Measurements from ENCODE around the gene DGKB.
A peak's percentile ranks its signal among the peaks of the same experiment; 100 is the strongest.
"Not testable (repeated sequence)": the region's sequence is repeated elsewhere in the genome, so short reads cannot be mapped to it uniquely, and the experiment has no call there.

Gene DGKB

DNA sequence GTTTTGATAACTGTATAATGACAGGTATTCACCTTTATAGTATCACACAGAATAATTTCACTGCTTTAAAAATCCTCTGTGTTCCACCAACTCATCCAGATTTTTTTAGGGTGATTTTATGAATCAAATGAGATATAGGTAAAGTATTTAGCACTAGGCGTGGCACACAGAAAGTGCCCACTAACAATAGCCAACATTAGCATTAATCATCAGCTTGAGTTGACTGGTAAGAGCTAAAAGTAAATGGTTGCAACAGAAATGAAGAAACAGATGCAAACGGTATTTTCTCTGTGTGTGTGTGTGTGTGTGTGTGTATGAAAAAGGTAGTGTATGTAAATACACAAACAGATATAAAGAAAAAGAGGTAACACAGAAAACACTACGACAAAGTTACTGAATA is 534.3 kb downstream of the DGKB start:
- DNase-seq = no peak

DNA sequence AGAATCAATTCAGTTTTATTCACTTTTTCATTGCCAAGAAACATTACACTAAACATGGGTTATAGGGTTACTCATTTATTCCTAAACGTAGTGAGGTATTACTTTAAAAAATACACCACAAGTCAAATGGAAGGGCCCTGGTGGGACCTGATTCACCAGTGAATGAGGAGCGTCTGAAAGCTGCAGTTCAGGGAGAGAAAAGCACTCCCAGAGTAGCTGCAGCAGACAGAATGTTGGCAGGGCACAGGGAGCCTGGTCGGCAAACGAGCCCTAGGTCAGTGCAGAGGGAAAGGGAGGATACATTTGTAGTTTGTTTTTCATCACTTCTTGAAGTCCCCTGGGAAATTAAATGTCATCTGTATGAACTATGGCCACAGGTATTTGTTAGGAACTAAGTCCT is 551.4 kb downstream of the DGKB start:
- peak; percentile 3 for DNase-seq

- DNase-seq = no peak
These were observed 561.3 kb downstream of the DGKB start for GRCh38 chr7:14341200-14341775.

- DNase-seq = no peak
These were observed 562.0 kb downstream of the DGKB start for GRCh38 chr7:14340393-14341074.

DNA sequence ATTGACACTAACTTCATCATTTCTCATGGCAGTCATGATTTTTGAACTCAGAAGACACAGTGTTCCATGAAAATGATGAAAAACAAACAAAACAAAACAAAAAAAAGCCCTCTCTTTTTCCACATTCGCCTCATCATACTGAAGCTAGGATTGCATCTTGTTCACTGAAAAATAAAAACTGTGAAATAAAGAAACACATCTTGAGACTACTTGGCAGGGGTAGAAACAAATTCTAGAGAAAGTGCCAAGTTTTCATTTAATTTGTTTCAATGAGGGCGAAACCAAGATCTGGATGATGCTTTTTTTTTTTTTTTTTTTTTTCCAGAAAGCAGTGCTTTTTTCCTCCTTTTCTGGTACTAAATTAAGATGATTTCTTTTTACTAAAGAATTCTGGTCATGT is 562.7 kb downstream of the DGKB start:
- no peak for DNase-seq

DNA sequence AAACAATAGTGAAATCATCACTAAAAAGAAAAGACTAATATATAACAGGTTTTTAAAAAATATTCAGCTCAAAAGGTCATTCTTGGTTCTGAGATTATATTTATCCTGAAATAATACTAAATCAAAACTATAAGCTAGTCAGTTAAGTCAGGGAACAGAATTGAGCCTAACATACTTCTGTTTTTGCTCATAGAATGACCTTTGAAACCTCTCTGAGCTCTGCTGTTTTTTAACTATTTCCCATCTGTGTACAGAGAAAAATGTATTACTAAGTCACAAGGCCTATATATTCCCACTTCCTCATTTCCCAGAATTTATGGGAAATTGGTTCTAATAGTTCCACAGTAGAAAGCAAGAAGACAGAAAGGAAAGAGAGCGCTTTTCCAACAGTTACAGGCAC is 566.3 kb downstream of the DGKB start:
- DNase-seq = no peak

GRCh38 chr7:14332155-14332554 is 570.4 kb downstream of the DGKB start:
- no peak for DNase-seq

DNA sequence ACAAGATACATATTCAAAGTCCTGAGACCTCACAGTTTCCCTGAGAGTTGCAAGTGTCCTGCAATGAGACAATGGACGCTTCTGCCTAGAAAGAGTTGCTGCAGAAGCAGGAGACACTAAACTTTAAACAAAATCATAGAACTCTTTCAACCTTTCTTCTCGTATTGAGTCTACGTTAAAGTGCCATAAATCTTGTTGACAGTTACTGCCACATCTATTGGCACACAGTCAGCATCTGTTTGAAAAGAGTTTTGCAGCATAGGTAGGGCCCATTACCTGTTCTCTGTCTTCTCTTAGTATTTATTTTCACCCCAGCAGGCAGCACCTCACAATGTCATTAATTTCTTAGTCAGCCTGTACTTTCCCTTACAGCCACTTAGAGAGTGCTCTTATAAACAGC is 577.8 kb downstream of the DGKB start:
- no peak for DNase-seq

DNA sequence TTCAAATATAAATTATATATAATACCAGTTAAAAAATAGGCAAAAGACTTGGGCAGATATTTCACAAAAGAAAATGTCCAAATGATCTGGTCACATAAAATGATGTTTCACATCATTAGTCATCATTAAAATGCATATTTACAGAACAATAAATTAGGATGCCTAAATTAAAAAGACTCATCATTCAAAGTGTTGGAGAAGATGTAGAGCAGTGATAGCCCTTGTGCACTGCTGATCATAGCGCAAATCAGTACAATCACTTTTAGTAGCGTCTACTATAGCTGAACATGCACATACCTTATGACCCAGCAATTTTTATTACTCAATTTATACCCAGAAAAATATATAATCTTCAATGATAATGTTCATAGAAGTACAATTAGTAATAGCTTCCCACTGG is 579.8 kb downstream of the DGKB start:
- no peak for DNase-seq

DNA sequence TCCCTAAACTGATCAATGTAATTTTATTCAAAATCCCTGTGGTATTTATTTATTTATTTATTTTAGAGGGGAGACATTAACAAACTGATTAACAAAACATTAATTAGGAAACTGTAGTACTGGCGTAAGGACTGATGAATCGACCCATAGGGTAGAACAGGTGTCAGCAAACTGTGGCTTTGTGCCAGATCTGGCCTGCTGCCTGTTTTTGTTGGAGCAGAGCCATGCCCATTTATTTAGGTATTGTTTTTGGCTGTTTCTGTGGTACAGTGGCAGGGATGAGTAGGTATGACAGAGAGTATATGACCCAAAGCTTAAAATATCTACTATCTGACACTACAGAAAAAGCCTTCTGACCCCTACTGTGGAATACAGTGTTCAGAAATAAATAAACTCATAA is 580.6 kb downstream of the DGKB start:
- no peak for DNase-seq

GRCh38 chr7:14309432-14309831 is 593.1 kb downstream of the DGKB start:
- DNase-seq = no peak

DNA sequence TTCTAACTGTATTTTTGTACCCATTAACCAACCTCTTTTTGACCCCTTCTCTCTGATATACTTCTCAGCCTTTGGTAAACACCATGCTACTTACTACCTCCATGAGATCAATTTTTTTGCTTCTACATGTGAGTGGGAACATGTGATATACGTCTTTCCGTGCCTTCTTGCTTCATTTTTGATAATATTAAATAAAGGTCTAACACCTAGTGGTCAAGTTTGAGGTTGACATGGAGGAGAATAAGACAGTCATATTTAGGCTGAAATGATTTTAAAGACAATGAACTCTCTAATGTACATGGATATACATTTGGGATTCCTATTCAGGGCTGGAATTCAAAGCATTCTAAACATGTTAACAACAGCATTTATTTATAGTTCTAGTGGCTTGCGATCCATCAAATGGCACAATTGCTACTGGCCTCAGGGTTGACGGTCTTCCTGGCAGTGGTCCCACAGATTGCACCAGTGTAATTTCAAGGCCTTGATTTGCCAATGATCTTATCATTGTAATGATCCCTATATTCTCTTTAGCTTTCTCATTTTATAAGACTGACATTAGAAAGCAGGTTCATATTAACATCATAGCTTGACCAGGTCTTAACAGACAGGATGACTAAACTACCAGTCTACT is 597.2 kb downstream of the DGKB start:
- no peak for DNase-seq

GRCh38 chr7:14303536-14303935 is 599.0 kb downstream of the DGKB start:
- DNase-seq = no peak

- no peak for DNase-seq
These were observed 607.9 kb downstream of the DGKB start for GRCh38 chr7:14294637-14295036.

GRCh38 chr7:14293434-14293833 is 609.1 kb downstream of the DGKB start:
- DNase-seq = no peak

DNA sequence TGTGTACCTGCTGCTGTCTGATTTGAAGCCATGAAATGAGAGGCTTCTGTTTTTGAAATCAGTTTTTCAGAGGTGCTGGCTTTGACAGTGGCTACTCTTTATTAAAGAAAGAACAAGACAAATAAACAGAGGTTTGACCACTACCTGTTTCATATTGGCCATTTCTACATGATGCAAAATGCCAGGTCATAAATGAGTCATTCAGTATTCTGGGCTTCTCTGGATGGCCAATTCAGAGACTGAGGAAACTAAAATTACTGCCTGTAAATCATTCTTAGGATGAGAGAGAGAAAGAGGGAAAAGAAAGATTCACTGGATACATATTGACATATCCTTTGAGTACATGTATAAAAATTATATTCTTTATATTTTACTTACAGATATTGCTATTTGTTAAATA is 609.8 kb downstream of the DGKB start:
- DNase-seq = no peak

DNA sequence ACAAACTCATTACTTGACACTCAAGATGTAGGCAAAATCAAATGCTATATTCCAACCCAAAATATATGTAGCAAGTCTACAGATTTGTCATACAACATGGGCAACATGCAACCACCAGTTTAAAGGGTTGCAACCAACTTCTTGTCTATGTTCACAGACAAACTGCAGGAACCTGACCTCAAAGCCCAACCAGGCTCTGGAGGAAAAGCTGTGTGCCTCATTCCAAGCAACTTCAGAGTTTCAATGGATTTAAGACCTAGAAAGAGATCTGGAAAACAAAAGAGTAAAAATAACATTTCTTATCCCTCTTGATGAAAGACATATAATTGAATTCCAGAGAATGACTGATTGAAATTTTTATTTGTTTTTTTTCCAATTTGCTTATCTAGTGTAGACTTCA is 612.6 kb downstream of the DGKB start:
- no peak for DNase-seq

DNA sequence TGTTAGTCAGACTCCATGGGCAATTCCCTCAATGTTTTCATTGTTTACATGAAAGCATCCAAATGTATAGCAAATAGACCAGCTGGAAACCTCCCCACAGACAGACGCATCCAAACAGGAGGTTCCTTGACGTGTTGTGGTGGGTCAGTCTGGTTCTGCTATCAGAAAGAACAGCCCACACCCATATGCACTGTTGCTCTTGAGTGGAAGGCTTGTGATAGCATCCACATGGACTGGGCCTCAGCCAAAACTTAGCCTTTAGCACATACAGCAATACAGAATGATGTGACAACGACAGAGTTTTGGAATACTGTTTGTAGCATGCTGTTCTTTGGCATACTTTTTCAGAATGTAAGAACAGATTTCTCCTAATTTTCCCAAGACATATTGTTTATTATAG is 613.9 kb downstream of the DGKB start:
- DNase-seq = no peak

- DNase-seq = no peak
These were observed 615.2 kb downstream of the DGKB start for GRCh38 chr7:14287398-14287797.

GRCh38 chr7:14286036-14286435 is 616.5 kb downstream of the DGKB start:
- no peak for DNase-seq

DNA sequence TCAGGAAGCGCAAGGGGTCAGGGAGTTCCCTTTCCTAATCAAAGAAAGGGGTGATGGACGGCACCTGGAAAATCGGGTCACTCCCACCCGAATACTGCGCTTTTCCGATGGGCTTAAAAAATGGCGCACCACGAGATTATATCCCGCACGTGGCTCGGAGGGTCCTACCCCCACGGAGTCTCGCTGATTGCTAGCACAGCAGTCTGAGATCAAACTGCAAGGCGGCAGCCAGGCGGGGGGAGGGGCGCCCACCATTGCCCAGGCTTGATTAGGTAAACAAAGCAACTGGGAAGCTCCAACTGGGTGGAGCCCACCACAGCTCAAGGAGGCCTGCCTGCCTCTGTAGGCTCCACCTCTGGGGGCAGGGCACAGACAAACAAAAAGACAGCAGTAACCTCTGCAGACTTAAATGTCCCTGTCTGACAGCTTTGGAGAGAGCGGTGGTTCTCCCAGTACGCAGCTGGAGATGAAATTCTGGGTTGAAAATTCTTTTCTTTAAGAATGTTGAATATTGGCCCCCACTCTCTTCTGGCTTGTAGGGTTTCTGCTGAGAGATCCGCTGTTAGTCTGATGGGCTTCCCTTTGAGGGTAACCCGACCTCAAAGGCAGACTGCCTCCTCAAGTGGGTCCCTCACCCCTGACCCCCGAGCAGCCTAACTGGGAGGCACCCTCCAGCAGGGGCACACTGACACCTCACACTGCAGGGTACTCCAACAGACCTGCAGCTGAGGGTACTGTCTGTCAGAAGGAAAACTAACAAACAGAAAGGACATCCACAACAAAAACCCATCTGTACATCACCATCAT is 623.3 kb downstream of the DGKB start:
- DNase-seq = not testable (repeated sequence)

DNA sequence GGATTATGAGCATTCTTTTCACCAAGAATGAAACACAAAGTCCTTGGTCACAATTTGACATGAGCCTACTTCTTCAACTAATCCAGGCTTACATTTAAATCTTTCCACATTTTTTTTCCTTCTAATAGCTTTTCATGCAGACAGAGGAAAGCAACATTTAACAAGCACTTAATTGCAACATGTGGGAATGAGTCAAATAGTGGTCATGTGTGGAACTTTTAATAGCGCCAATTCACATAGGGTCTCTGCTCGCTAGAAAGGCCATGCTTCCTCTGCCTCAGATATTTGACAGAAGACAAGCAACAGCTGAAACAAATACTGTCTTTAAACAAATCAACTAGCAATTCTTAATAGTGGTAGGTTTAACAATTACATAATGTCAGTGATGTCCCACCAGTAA is 627.2 kb downstream of the DGKB start:
- no peak for DNase-seq

- peak; percentile 11 for DNase-seq
These were observed 631.1 kb downstream of the DGKB start for GRCh38 chr7:14271441-14271840.

GRCh38 chr7:14270099-14270498 is 632.5 kb downstream of the DGKB start:
- no peak for DNase-seq

Measured in NCI-H82 (cell line).